Stimulated activated CD8-positive, alpha-beta memory T cell treated with anti-CD3 and anti-CD28 coated beads, Interleukin-12 subunit alpha, Interleukin-12 subunit beta, amount 100 ng/mL, for 1 hour (primary cell): ENCODE results near the gene MINAR1.

Experiments used
- DNase-seq: peaks from one replicate; pipeline ENCODE4 v3.0.0-alpha.2; 2020; ENCODE audit warnings: low read depth

MINAR1 gene

DNA sequence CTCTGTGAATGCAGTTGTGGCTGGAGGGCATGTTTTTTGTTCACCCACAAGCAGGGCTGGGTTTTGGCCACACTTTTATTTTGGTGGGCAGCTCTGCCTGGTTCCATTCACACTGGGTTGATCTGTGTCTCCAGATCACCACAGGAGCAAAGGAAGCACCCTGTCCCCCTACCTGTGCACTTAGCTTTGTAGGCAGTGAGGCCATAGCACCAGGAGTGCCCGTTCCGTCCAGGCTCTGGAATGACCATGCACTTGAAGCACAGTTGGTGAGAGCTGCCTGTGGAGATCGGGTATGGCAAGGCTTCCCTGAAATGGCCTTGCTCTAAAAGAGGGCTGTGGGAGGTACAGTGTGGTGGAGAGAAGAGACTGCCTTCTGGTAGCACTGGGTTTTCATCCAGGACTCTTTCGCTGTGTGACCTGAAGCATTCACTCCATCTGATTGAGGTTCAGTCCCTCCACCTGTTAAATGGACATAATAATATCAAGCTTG is 31.7 kb downstream of the MINAR1 start:
- no peak for DNase-seq

DNA sequence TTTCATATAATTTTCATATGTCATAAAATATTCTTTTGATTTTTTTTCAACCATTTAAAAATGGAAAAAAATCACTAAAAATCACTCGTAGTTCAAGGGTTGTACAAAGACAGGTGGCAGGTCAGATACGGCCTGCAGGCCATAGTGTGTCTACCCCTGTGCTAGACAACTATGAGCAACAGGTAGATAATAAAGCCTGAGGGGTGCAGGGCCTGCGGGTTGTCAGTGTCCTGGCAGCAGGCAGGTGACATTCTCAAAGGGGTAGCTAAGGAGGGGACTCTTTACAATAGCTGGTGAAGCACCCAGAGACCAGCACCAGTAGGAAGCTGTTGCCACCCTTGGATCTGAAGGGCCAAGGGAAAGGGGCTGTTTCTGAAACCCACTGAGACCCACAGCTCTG is 34.4 kb downstream of the MINAR1 start:
- no peak for DNase-seq

GRCh38 chr15:79467865-79468586 is 35.9 kb downstream of the MINAR1 start:
- DNase-seq = no peak

DNA sequence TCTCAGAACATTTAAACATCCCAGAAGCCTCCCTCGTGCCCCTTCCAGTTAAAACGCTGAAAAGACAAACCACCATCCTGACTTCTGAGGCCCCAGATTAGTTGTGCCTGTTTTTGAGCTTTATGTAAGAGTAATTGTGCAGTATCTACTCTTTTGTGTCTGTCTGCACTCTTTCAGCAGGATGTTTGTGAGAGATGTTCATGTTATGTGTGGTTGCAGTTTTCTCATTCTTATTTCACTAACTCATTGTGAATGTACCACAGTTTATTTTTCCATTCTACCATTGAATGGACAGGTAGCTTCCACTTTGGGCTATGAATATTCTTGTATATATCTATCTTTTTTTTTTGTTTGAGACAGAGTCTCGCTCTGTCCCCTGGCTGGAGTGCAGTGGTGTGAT is 40.3 kb downstream of the MINAR1 start:
- DNase-seq = no peak

DNA sequence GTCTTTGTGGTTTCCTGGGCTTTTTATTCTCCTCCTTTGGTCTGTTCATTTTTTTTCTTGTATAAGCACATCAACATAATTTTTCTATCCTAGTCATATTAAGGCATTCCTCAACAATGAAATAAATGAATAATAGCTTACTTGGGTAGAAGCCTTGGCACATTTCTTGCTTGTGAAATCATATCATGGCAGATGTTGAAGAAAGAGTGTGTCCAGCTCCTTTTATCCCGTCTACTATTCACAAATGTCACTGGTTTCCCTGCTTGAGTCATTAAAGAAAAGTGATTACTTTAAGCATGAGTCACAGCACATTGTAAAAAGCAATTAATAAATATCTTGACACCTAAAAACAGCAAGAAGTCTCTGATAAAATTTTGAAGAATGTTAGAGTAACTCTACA is 42.1 kb downstream of the MINAR1 start:
- no peak for DNase-seq

GRCh38 chr15:79475306-79475705 is 43.2 kb downstream of the MINAR1 start:
- DNase-seq = no peak

GRCh38 chr15:79478108-79478507 is 46.0 kb downstream of the MINAR1 start:
- no peak for DNase-seq

GRCh38 chr15:79479616-79480015 is 47.5 kb downstream of the MINAR1 start:
- no peak for DNase-seq

DNA sequence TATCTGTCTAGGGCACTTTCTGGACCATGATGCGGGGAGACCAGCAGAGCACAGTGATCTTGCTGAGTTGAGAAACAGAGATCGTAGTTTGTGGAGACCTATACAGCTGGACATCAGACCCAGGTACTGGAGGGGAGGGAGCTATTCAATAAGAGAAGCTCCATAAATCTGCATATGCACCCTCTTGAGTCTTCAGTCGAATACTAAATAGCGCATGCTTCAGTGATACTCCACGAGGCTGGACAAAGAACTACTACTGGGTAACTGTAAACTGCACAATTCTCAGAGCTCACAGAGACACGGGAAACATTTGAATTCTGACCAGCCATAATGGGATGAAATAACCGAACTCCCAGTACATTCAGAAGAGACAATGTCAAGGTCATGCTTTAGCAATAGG is 49.7 kb downstream of the MINAR1 start:
- DNase-seq = no peak
